CD4-positive, alpha-beta T cell treated with Interleukin-17A for 1 hour (primary cell): Measurements from ENCODE around the gene A2M.

Experiments
- DNase-seq: peaks from one replicate; pipeline ENCODE4 v3.0.0-alpha.2; 2020

A2M gene

DNA sequence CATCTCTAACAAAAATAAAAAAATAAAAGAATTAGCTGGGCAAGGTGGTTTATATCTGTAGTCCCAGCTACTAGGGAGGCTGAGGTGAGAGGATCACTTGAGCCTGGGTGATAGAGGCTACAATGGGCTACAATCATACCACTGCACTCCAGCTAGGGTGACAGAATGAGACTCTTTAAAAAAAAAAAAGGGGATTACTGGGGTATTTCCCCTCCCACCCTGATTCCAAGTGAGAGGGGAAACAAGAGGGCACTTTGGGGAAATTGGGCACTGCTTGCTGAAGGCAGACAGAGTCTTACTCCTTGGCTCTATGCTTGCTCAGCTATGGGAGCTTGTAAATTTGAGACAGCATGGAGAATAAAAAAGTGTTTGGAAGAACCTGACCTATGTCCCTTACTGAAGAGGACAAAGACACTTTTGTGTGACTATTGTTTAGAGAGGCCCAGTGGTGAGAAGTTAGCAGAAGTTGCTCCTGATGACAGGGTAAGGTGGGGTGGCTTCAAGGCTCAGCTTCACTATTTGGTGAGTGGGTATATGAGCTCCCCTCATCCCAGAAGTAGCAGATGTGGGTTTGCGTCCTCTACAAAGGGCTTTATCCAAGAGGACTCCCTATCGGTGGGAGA is 82.3 kb downstream of the A2M start:
- DNase-seq: no peak

DNA sequence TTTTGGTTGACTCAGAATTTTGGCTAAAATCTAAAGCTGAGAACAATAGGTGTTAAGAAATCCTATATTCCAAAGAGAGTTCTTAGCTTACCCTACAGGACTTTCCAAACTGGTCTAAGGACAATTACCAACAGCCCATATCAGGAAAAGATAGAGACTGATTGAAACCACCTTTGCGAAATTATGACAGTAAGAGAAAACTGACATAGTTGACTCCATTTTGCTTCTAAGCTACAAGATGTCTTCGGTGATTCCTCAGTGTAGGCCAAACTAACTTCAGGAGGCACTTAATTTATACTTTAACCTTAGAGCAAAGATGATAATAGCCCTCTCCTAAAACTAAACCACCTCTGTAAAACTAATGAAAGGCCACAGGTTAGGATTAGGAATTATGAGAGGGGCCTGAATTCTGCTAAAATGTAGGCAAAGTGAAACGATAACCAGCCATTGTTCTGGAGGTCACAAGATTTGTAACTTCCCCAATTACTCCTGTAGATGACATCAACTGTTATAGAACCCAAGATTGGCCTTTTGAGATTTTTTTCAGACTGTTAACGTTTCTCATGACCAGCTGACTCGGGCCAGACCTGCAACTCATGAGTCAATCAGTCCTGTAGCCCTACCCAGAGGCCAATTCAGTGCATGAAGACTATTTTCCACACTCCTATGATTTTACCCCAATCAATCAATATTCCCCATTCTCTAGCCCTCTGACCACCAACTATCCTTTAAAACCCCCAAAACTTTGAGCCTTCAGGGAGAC is 83.3 kb downstream of the A2M start:
- no peak for DNase-seq

DNA sequence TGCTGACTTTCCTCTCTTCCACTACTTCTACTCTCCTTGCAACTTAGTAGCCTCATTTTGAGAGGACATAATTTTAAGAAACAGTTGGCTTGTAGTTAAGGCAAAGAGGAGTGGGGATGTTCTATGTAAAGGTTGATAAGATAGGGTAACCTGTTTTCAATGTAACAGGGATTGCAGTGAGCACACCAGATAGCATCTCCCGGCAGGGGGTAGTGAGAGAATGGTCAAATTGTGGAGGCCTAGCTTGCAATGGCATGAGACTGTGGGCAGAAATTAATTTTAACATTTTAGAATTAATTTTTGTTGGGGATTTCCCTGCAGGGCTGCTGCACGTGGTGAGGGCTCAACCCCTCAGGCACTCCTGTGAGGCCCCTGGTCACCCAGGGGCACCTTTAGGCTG is 84.9 kb downstream of the A2M start:
- no peak for DNase-seq

DNA sequence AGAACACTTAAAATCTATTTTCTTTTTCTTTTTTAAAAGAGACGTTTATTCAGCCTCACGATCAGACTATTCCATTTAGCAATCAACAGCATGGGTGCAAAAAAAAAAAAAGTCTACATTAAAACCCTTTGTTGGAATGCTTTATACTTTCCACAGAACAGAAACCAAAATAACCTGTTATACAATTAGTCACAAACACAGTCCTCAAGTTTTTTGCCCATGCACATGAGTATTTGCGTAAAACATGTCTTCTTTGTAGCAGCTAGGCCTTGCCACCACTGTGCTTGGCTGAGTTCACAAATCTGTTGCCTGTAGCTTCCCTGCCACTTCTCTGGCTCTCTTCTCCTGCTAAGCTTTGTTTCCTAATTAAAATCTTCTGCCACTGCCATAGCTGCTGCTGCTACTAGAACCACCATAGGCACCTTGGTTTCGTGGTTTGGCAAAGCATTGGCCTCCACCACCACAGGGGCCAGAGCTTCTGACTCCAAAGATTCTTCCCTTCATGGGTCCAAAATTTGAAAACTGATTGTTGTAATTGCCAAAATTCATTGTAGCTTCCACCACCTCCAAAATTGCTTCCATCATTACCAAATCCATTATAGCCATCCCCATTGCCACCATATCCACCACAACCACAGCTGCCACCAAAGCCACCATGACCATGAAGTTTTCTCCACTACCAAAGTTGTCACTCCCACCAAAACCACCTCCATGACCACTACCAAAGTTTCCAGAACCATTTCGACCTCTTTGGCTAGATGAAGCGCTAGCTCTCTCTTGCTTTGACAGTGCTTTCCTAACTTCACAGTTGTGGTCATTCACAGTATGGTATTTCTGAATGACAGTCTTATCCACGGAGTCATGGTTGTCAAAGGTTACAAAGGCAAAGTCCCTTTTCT is 88.3 kb downstream of the A2M start:
- peak; percentile 51 for DNase-seq

DNA sequence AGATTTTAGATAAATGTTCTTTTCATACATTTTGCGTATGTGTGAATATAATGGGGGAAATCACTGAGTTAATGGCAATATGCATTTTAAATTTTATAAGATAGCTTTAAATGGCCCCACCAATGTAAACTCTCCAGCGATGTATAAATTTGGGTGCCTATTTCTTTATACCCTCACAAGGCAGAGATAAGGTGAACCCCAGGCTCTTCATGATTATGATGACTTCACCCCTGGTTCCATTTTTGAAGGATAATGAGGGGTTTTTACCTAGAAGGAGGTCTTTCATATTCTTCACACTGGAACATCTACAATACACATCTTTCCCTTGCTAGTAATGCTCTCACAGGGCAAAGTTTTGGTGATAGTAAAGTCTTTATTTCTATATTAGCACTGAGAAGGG is 91.2 kb downstream of the A2M start:
- no peak for DNase-seq

DNA sequence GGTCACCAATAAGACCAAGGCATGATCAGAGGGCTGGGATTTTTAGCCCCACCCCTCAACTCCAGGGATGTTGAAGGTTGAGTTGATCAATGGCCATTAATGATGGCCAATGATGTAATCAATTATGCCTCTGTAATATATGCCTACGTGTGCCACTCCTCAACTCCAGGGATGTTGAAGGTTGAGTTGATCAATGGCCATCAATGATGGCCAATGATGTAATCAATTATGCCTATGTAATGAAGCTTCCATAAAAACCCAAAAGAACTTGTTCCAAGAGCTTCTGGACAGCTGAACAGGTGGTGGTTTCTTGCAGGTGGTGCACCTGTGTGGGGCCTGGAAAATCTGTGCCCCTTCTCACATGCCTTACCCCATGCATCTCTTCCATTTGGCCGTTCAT is 93.1 kb downstream of the A2M start:
- DNase-seq: no peak
